Body of pancreas (tissue), 4 donors: ENCODE measurements around the gene MAML2.

Experiments
- CTCF ChIP-seq, 7 experiments: fragments of 450-650 bp in 4 of 7; fragments of 200-600 bp in 3 of 7; sonication (generic) in 3 of 7; IDR thresholded peaks; one replicate each; pipeline ENCODE4 v1.5.1; 2016 to 2019; ENCODE audit warnings: antibody characterized with exemption in 7 of 7
- POLR2A ChIP-seq, 3 donors: fragments of 450-650 bp; IDR thresholded peaks; one replicate each; pipeline ENCODE4 v1.6.1; 2016; ENCODE audit warnings: antibody characterized with exemption in 3 of 3, mild to moderate bottlenecking in 2 of 3

GRCh38 chr11:96154802-96155520 is 188.0 kb downstream of the MAML2 start:
- TF ChIP-seq CTCF (IDR thresholded peaks at IDR 0.05): no peak
- TF ChIP-seq POLR2A (IDR thresholded peaks at IDR 0.05): no peak
